Mononuclear cell (primary cell): ENCODE results near the gene ABCC6. TPM values are rescaled to one million over a fixed set of nuclear protein-coding genes. Genes with fewer than 3 reads are reported as not detected.

ENCODE experiments used
- H3K27me3 ChIP-seq: 2 replicates; pipeline ENCODE4 v1.6.0; 2011; ENCODE audit warnings: low read length, control low read depth; ENCODE audit not compliant: insufficient read depth
- H3K4me1 ChIP-seq: 2 replicates; pipeline ENCODE4 v1.5.1; 2011; ENCODE audit warnings: mild to moderate bottlenecking, low read length, control low read depth; ENCODE audit not compliant: insufficient read depth
- H3K4me3 ChIP-seq: 2 replicates; pipeline ENCODE4 v1.5.1; 2011; ENCODE audit warnings: mild to moderate bottlenecking, low read length, moderate library complexity
- H3K9me3 ChIP-seq: 2 replicates; pipeline ENCODE4 v1.5.1; 2011; ENCODE audit warnings: low read depth, mild to moderate bottlenecking, control low read depth, low read length
- total RNA-seq: library from RNA; depleted of rRNA; stranded (reverse); fragments of >200 nt; gene quantifications from one replicate; pipeline ENCODE4 v1.2.3, GENCODE V29; 2012

Gene ABCC6
- total RNA-seq, 1 donor: 0.63 TPM

DNA sequence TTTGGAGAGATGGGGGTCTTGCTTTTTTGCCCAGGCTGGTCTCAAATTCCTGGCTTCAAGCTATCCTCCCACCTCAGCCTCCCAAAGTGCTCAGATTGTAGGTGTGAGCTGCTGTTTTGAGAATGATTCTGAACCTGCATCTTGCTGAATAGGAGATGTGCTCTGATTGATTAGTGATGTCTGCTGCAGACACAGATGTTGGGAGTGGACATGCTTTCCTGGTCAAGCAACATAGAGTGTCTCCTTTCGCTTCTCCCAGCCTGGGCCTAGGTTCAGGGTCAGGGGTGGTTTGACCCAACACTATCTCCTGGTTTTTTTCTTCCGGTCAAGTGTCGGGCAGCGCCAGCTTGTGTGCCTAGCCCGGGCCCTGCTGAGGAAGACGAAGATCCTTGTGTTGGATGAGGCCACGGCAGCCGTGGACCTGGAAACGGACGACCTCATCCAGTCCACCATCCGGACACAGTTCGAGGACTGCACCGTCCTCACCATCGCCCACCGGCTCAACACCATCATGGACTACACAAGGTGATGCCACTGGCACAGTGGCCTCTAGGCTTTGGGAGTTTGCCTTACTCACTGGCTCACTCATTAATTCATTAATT, 85.2 kb downstream of the ABCC6 start:
- H3K4me1 ChIP-seq: no peaks in the 10 kb centered on the region
- no peak overlapping the region for H3K4me3 ChIP-seq
- H3K9me3 ChIP-seq: no peaks in the 10 kb centered on the region
- H3K27me3 ChIP-seq: no peaks in the 10 kb centered on the region

GRCh38 chr16:16137110-16137509, 86.2 kb downstream of the ABCC6 start:
- Histone ChIP-seq H3K27me3 (no peaks in the 10 kb centered on the region), H3K9me3 (no peaks in the 10 kb centered on the region), H3K4me1 (no peaks in the 10 kb centered on the region), H3K4me3 (no peak overlapping the region)

DNA sequence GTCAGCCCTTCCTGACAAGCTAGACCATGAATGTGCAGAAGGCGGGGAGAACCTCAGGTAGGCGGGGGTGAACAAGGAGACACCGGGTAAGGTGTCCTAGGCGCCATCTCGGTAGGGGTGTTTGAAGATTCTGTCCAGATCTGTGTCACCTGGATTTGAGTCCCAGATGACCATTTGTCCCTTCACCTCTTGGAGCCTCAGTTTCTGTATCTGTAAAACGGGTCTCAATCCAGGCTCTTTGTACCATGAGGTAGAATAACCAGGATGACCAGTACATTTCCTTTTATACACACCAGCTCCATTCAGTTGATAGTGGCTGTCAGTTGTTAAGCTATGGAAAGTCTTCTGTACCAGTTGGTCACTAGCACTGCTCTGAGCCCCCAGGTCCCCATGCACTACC, 86.7 kb downstream of the ABCC6 start:
- Histone ChIP-seq H3K4me3 (no peak overlapping the region), H3K4me1 (no peaks in the 10 kb centered on the region), H3K9me3 (no peaks in the 10 kb centered on the region), H3K27me3 (no peaks in the 10 kb centered on the region)

GRCh38 chr16:16133943-16134604, 89.2 kb downstream of the ABCC6 start:
- Histone ChIP-seq H3K4me1 (no peaks in the 10 kb centered on the region), H3K27me3 (no peaks in the 10 kb centered on the region), H3K4me3 (no peak overlapping the region), H3K9me3 (no peaks in the 10 kb centered on the region)

DNA sequence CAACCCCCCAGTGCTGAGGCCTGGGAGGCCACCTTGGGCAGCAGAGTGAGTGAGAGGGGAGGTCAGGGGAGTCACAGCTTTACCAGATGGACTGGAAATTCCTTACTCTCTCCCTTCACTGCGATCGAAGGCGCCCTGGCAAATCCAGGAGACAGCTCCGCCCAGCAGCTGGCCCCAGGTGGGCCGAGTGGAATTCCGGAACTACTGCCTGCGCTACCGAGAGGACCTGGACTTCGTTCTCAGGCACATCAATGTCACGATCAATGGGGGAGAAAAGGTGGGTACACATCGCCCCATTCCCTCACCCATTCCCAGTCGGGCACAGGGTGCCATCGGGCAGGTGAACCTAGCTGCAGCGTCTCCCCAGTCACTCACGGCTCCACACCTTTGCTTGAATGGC, 91.6 kb downstream of the ABCC6 start:
- no peaks in the 10 kb centered on the region for H3K4me1 ChIP-seq
- no peak overlapping the region for H3K4me3 ChIP-seq
- H3K27me3 ChIP-seq: no peaks in the 10 kb centered on the region
- H3K9me3 ChIP-seq: no peaks in the 10 kb centered on the region

DNA sequence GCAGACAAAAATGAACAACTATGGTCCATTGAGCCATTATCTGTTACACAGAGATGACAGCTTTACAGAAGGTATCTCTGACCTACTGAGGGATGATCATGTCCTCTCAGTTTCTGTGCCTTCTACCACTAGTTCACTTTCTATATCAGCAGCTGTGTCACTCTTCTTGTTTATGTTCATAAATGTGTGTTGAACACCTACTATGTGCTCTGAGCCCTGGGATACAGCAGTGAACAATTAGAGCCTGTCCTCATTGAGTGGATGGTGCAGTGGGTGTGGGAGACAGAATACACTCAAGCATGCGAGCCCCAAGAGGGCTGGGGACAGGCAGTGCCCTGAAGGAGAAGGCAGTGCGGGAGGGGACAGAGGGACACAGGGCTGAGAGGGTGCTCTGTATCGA, 92.1 kb downstream of the ABCC6 start:
- H3K27me3 ChIP-seq: no peaks in the 10 kb centered on the region
- no peak overlapping the region for H3K4me3 ChIP-seq
- no peaks in the 10 kb centered on the region for H3K9me3 ChIP-seq
- H3K4me1 ChIP-seq: no peaks in the 10 kb centered on the region

- H3K27me3 ChIP-seq: no peaks in the 10 kb centered on the region
- no peaks in the 10 kb centered on the region for H3K9me3 ChIP-seq
- no peak overlapping the region for H3K4me3 ChIP-seq
- no peaks in the 10 kb centered on the region for H3K4me1 ChIP-seq
These were observed 95.7 kb downstream of the ABCC6 start for GRCh38 chr16:16127469-16128116.

GRCh38 chr16:16126896-16127295, 96.4 kb downstream of the ABCC6 start:
- H3K4me3 ChIP-seq: no peak overlapping the region
- H3K4me1 ChIP-seq: no peaks in the 10 kb centered on the region
- no peaks in the 10 kb centered on the region for H3K27me3 ChIP-seq
- no peaks in the 10 kb centered on the region for H3K9me3 ChIP-seq

DNA sequence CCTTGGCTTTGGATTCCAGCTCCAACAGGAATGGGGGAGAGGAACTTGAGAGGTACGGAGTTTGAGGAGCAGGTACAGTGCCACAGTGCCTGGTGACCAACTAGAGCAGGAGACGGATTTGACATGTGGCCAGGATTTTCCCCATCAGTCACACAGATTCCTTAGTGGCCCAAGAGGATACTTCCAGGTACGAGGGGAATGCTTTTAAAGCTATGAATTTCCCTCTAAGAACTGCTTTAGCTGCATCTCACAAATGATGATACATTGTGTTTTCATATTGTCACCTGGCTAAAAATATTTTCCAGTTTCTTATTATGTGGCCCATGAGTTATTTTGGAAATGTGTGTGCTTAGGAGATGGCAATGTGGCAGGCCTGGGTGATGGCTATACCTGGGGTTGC, 98.3 kb downstream of the ABCC6 start:
- Histone ChIP-seq H3K4me3 (no peak overlapping the region), H3K27me3 (no peaks in the 10 kb centered on the region), H3K9me3 (no peaks in the 10 kb centered on the region), H3K4me1 (no peaks in the 10 kb centered on the region)

- no peaks in the 10 kb centered on the region for H3K27me3 ChIP-seq
These were observed 98.9 kb downstream of the ABCC6 start for GRCh38 chr16:16124438-16124837.

GRCh38 chr16:16122264-16122663, 101.0 kb downstream of the ABCC6 start:
- H3K27me3 ChIP-seq: no peaks in the 10 kb centered on the region

More at GRCh38 chr16:16124438-16124837, 98.9 kb downstream of the ABCC6 start:
- no peaks in the 10 kb centered on the region for H3K9me3 ChIP-seq
- H3K4me3 ChIP-seq: no peak overlapping the region
- H3K4me1 ChIP-seq: no peaks in the 10 kb centered on the region

GRCh38 chr16:16121185-16121727, 102.0 kb downstream of the ABCC6 start:
- H3K4me3 ChIP-seq: no peak overlapping the region
- no peaks in the 10 kb centered on the region for H3K27me3 ChIP-seq
- no peaks in the 10 kb centered on the region for H3K9me3 ChIP-seq
- no peaks in the 10 kb centered on the region for H3K4me1 ChIP-seq

More at GRCh38 chr16:16122264-16122663, 101.0 kb downstream of the ABCC6 start:
- Histone ChIP-seq H3K4me1 (no peaks in the 10 kb centered on the region), H3K4me3 (no peak overlapping the region), H3K9me3 (no peaks in the 10 kb centered on the region)

DNA sequence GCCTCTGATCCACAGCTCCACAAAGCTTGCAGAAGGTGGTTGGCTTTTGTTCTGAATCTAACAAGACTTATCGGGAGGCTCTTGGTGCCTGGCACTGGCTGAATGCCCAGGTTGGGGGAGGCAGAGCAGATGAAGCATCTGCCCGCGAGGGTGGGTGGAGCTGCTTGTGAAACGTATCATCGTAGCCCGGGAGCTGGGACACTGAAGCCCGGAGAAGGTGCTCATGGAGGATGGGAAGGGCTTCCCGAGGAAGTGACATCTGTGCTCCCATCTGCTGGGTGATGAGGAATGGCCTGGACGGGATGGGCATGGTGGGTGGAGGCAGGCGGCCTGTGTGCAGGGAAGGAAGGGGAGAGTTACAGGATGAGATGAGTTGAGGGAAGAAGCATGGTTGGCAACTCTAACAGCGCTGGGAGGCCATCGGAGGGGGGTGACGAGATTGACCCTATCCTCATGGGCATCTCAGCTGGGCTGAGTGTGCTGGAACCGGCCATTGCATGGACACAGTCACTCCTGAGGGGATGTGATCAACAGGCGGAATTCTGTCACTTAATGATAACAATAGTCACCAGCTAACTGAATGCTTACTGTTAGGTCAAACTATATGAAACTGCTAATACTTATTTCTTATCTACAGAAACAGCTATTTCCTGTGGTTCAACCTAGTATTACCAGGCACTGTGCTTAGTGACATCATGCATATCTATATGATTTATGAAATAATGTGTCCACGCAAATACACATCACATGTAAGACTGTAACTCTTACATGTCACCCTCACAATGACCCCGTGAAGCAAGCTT, 102.7 kb downstream of the ABCC6 start:
- no peak overlapping the region for H3K4me3 ChIP-seq
- H3K27me3 ChIP-seq: no peaks in the 10 kb centered on the region
- H3K4me1 ChIP-seq: no peaks in the 10 kb centered on the region
- H3K9me3 ChIP-seq: no peaks in the 10 kb centered on the region

- no peaks in the 10 kb centered on the region for H3K9me3 ChIP-seq
- H3K27me3 ChIP-seq: no peaks in the 10 kb centered on the region
- H3K4me1 ChIP-seq: no peaks in the 10 kb centered on the region
- H3K4me3 ChIP-seq: no peak overlapping the region
These were observed 103.3 kb downstream of the ABCC6 start for GRCh38 chr16:16120044-16120381.

GRCh38 chr16:16118337-16118736, 105.0 kb downstream of the ABCC6 start:
- H3K4me3 ChIP-seq: no peak overlapping the region
- H3K9me3 ChIP-seq: no peaks in the 10 kb centered on the region
- H3K4me1 ChIP-seq: no peaks in the 10 kb centered on the region
- H3K27me3 ChIP-seq: no peaks in the 10 kb centered on the region
